GM12878 (cell line): ENCODE measurements around the gene ACER3. TPM values are rescaled to one million over a fixed set of nuclear protein-coding genes. Genes with fewer than 3 reads are reported as not detected.

Experiments used
- ATAC-seq: fragments of 200-7000 bp; cut with Tn5 transposase; 3 replicates; pipeline ENCODE4 v1.9.1; 2020; ENCODE audit warnings: mild to moderate bottlenecking, moderate library complexity
- BruUV-seq: library from RNA; stranded (reverse); fragments of 400-500 nt; replicated peaks from 2 replicates; lab custom pipeline; 2021; lab: Mats Ljungman, UMichigan
- CTCF ChIA-PET: fragments of 300-600 bp; sonication (Branson Sonifier 250); formaldehyde crosslinking; extraction: SDS; loops from one replicate; lab custom pipeline; 2021; ENCODE audit warnings: inconsistent platforms; lab: Yijun Ruan, JAX
- POLR2A ChIA-PET: fragments of 350-600 bp; formaldehyde crosslinking; extraction: SDS; loops from one replicate; lab custom pipeline; 2021; ENCODE audit warnings: inconsistent platforms; lab: Charles Lee
- RAD21 ChIA-PET: fragments of 300-600 bp; sonication (Branson Sonifier 250); formaldehyde crosslinking; loops from one replicate; lab custom pipeline; 2023; ENCODE audit warnings: antibody characterized with exemption; ENCODE audit not compliant: unreplicated experiment; lab: Charles Lee
- SMC1A ChIA-PET: fragments of 300-600 bp; sonication (Branson Sonifier 250); formaldehyde crosslinking; loops from one replicate; lab custom pipeline; 2023; ENCODE audit not compliant: unreplicated experiment, uncharacterized antibody; lab: Charles Lee
- DNase-seq: peaks from one replicate; pipeline ENCODE4 v3.0.0-alpha.2; 2011; ENCODE audit warnings: low read depth, low spot score
- FAIRE-seq: peaks from 3 replicates; lab custom pipeline; 2011; peaks lifted over from hg19 to GRCh38; lab: Jason Lieb, UNC
- H2AFZ ChIP-seq: 2 replicates; pipeline ENCODE4 v1.6.0; 2011; ENCODE audit warnings: low read depth, low read length, control low read depth; ENCODE audit not compliant: control insufficient read depth
- H3K27ac ChIP-seq: 2 replicates; pipeline ENCODE4 v1.5.1; 2011; ENCODE audit warnings: control low read depth; ENCODE audit not compliant: control insufficient read depth, insufficient read depth
- H3K27me3 ChIP-seq, 2 experiments: replicated peaks in 1 of 2; 2 replicates each; pipeline versions ENCODE4 v1.6.0 to v1.6.1; 2011; ENCODE audit warnings: low read length in 1 of 2; ENCODE audit not compliant: control insufficient read depth in 2 of 2, insufficient read depth in 2 of 2
- H3K36me3 ChIP-seq, 2 experiments: 2 replicates each; pipeline ENCODE4 v1.5.1; 2011; ENCODE audit warnings: low read length in 1 of 2; ENCODE audit not compliant: control insufficient read depth in 2 of 2, insufficient read depth in 2 of 2
- H3K4me1 ChIP-seq: 2 replicates; pipeline ENCODE4 v1.6.1; 2011; ENCODE audit warnings: mild to moderate bottlenecking, low read length, moderate library complexity, mixed read lengths; ENCODE audit not compliant: control insufficient read depth, insufficient read depth
- H3K4me2 ChIP-seq: 2 replicates; pipeline ENCODE4 v1.6.0; 2011; ENCODE audit warnings: control low read depth; ENCODE audit not compliant: control insufficient read depth, insufficient read depth
- H3K4me3 ChIP-seq: fragments of 200-600 bp; sonication (generic); 2 replicates; pipeline ENCODE4 v1.5.1; 2016
- H3K79me2 ChIP-seq: 2 replicates; pipeline ENCODE4 v1.6.0; 2011; ENCODE audit warnings: low read length; ENCODE audit not compliant: control insufficient read depth, insufficient read depth
- H3K9ac ChIP-seq: 2 replicates; pipeline ENCODE4 v1.8.0; 2011; ENCODE audit warnings: low read length, control low read depth, mixed read lengths; ENCODE audit not compliant: control insufficient read depth, insufficient read depth
- H3K9me3 ChIP-seq: replicated peaks from 3 replicates; pipeline ENCODE4 v1.5.1; 2011; ENCODE audit warnings: mild to moderate bottlenecking, low read length; ENCODE audit not compliant: control insufficient read depth, insufficient read depth
- H4K20me1 ChIP-seq: 2 replicates; pipeline ENCODE4 v1.6.0; 2011; ENCODE audit not compliant: control insufficient read depth, insufficient read depth
- BACH1 ChIP-seq: fragments of 450-650 bp; IDR thresholded peaks from 2 replicates; pipeline ENCODE4 v1.6.1; 2017; ENCODE audit warnings: mild to moderate bottlenecking, borderline replicate concordance
- BCL3 ChIP-seq: IDR thresholded peaks from 2 replicates; pipeline ENCODE4 v1.6.1; 2011; ENCODE audit warnings: borderline replicate concordance, low read depth, mild to moderate bottlenecking, moderate library complexity, low read length; ENCODE audit not compliant: insufficient read depth, poor library complexity, severe bottlenecking
- BHLHE40 ChIP-seq, 2 experiments: fragments of 450-650 bp in 1 of 2; IDR thresholded peaks; 2 replicates each; pipeline ENCODE4 v1.6.1; 2011 to 2017; ENCODE audit warnings: low read depth in 2 of 2, borderline replicate concordance in 1 of 2, improper control_type of control experiment in 1 of 2, low read length in 1 of 2, mild to moderate bottlenecking in 1 of 2
- FOXM1 ChIP-seq: IDR thresholded peaks from 2 replicates; pipeline ENCODE4 v1.6.1; 2012; ENCODE audit warnings: low read depth, mild to moderate bottlenecking, inconsistent platforms, low read length, moderate library complexity
- HDAC6 ChIP-seq: fragments of 200-600 bp; sonication (generic); IDR thresholded peaks from one replicate; pipeline ENCODE4 v1.8.0; 2017; ENCODE audit warnings: antibody characterized with exemption; ENCODE audit not compliant: unreplicated experiment
- IKZF2 ChIP-seq, 2 experiments: fragments of 450-650 bp; IDR thresholded peaks; 2 replicates each; pipeline ENCODE4 v1.6.1; 2017; ENCODE audit warnings: mild to moderate bottlenecking in 2 of 2, moderate library complexity in 2 of 2
- NFYB ChIP-seq: IDR thresholded peaks from 2 replicates; pipeline ENCODE4 v1.6.1; 2011; ENCODE audit warnings: low read depth, mild to moderate bottlenecking, low read length, improper control_type of control experiment, moderate library complexity; ENCODE audit not compliant: insufficient read depth
- NRF1 ChIP-seq: conservative IDR thresholded peaks from 2 replicates; pipeline ENCODE4 v1.6.1; 2011; ENCODE audit warnings: mild to moderate bottlenecking, low read depth, low read length, improper control_type of control experiment
- PAX5 ChIP-seq: IDR thresholded peaks from 2 replicates; pipeline ENCODE4 v1.6.1; 2011; ENCODE audit warnings: low read depth, low read length, borderline replicate concordance
- PBX3 ChIP-seq: IDR thresholded peaks from 2 replicates; pipeline ENCODE4 v1.6.1; 2011; ENCODE audit warnings: mild to moderate bottlenecking, low read depth, low read length, moderate library complexity; ENCODE audit not compliant: insufficient replicate concordance
- PRDM15 ChIP-seq: fragments of 450-650 bp; formaldehyde crosslinking; IDR thresholded peaks from 2 replicates; pipeline ENCODE4 v1.4.0; 2020; ENCODE audit warnings: mild to moderate bottlenecking, moderate library complexity
- SREBF2 ChIP-seq: IDR thresholded peaks from 2 replicates; pipeline ENCODE4 v1.6.1; 2012; ENCODE audit warnings: mild to moderate bottlenecking, low read length
- TAF1 ChIP-seq: IDR thresholded peaks from 2 replicates; pipeline ENCODE4 v1.6.1; 2011; ENCODE audit warnings: mild to moderate bottlenecking, low read depth, low read length, borderline replicate concordance
- TCF7 ChIP-seq: IDR thresholded peaks from 2 replicates; pipeline ENCODE4 v1.6.1; 2014; ENCODE audit warnings: antibody characterized with exemption, borderline replicate concordance
- ZBTB4 ChIP-seq: fragments of 450-650 bp; formaldehyde crosslinking; IDR thresholded peaks from 2 replicates; pipeline ENCODE4 v1.4.0; 2022; ENCODE audit warnings: mild to moderate bottlenecking, moderate library complexity
- WGBS: methylation state at CpG from one replicate; pipeline ENCODE4 v1.1.6; 2016; ENCODE audit warnings: low lambda C conversion rate; ENCODE audit not compliant: insufficient replicate concordance, insufficient coverage; ENCODE audit errors: missing lambda C conversion rate; 5-methylcytosine and 5-hydroxymethylcytosine counted together
- in situ Hi-C: fragments of 300-500 bp; cut with MboI; formaldehyde crosslinking; loops from 9 replicates; pipeline ENCODE4 v1.14.3; 2018; ENCODE audit warnings: mixed read lengths
- intact Hi-C: fragments of 100-400 bp; cut with micrococcal nuclease; formaldehyde crosslinking; loops from one replicate; pipeline ENCODE4 v1.14.2; 2022; ENCODE audit not compliant: unreplicated experiment
- polyA plus RNA-seq, 11 experiments: library from polyadenylated mRNA; depleted of rRNA in 4 of 11; unstranded in 6 of 11; stranded (reverse) in 5 of 11; fragments of >200 nt; fragmentation: Nextera tagmentation in 4 of 11; fragmentation: Illumina TruSeq in 1 of 11; extraction: Ambion mirVana in 4 of 11; extraction: Trizol in 1 of 11; gene quantifications; 1 replicate in 1 of 11; 2 replicates in 10 of 11; pipeline versions ENCODE4 v1.2.1 to v1.2.3, GENCODE V29; 2011 to 2016; ENCODE audit warnings: inconsistent platforms in 2 of 11, missing spikeins in 2 of 11, low read depth in 1 of 11
- total RNA-seq, 4 experiments: library from RNA; depleted of rRNA in 3 of 4; stranded (reverse); fragments of >200 nt in 3 of 4; fragmentation: Illumina TruSeq in 1 of 4; extraction: Trizol in 1 of 4; gene quantifications; 2 replicates each; pipeline versions ENCODE4 v1.2.1 to v1.2.3, GENCODE V29; 2013 to 2021

The ACER3 gene
- total and polyA plus RNA-seq, 10 of the 15 experiments (the other 5 are each of a cell fraction or from before 2014, with no cell fraction given): 2.8 to 17.4 (median 10.3) TPM

- ChIA-PET SMC1A (no interaction called here), POLR2A (no interaction called here), CTCF (no interaction called here), RAD21 (no interaction called here)
- no peak for ATAC-seq
- Histone ChIP-seq H3K27ac (no peak overlapping the region), H3K36me3 (no peaks in the 10 kb centered on the region), H2AFZ (no peak overlapping the region), H3K4me2 (no peak overlapping the region), H3K9ac (no peak overlapping the region), H4K20me1 (no peaks in the 10 kb centered on the region), H3K79me2 (no peaks in the 10 kb centered on the region), H3K9me3 (no peaks in the 10 kb centered on the region; the same call in 2 of the 3 replicates), H3K4me3 (no peak overlapping the region), H3K27me3 (no peaks in the 10 kb centered on the region), H3K4me1 (no peaks in the 10 kb centered on the region)
- WGBS: 29% methylated on average over 2 of the region's 2 CpGs
- intact Hi-C loops: no loop called here
- no peak for DNase-seq
- no peak for FAIRE-seq
- in situ Hi-C loops: no loop called here
- no TSS peak for BruUV-seq
- TF ChIP-seq IKZF2 (IDR thresholded peaks at IDR 0.05) (no peak), PRDM15 (CRISPR knock-in tag) (no peak), BACH1 (no peak), BCL3 (no peak), HDAC6 (no peak), NRF1 (no peak), PBX3 (no peak), PAX5 (no peak), SREBF2 (no peak), TAF1 (no peak), BHLHE40 (IDR thresholded peaks at IDR 0.05; ENCODE audit: borderline replicate concordance in 1 of 2, low read depth in 2 of 2, low read length in 1 of 2) (no peak), NFYB (no peak), TCF7 (no peak), FOXM1 (no peak), ZBTB4 (CRISPR knock-in tag) (no peak)
Measured at GRCh38 chr11:77003963-77004362, 143.2 kb downstream of the ACER3 start.
